GM12878 (cell line): Measurements from ENCODE around the gene CTCFL. TPM values are rescaled to one million over a fixed set of nuclear protein-coding genes. Genes with fewer than 3 reads are reported as not detected.
"Not testable (repeated sequence)": the region's sequence is repeated elsewhere in the genome, so short reads cannot be mapped to it uniquely, and the experiment has no call there.

Experiments used
- ATAC-seq: fragments of 200-7000 bp; cut with Tn5 transposase; 3 replicates; pipeline ENCODE4 v1.9.1; 2020; ENCODE audit warnings: mild to moderate bottlenecking, moderate library complexity
- BruUV-seq: library from RNA; stranded (reverse); fragments of 400-500 nt; replicated peaks from 2 replicates; lab custom pipeline; 2021; lab: Mats Ljungman, UMichigan
- CTCF ChIA-PET: fragments of 300-600 bp; sonication (Branson Sonifier 250); formaldehyde crosslinking; extraction: SDS; loops from one replicate; lab custom pipeline; 2021; ENCODE audit warnings: inconsistent platforms; lab: Yijun Ruan, JAX
- POLR2A ChIA-PET: fragments of 350-600 bp; formaldehyde crosslinking; extraction: SDS; loops from one replicate; lab custom pipeline; 2021; ENCODE audit warnings: inconsistent platforms; lab: Charles Lee
- RAD21 ChIA-PET: fragments of 300-600 bp; sonication (Branson Sonifier 250); formaldehyde crosslinking; loops from one replicate; lab custom pipeline; 2023; ENCODE audit warnings: antibody characterized with exemption; ENCODE audit not compliant: unreplicated experiment; lab: Charles Lee
- SMC1A ChIA-PET: fragments of 300-600 bp; sonication (Branson Sonifier 250); formaldehyde crosslinking; loops from one replicate; lab custom pipeline; 2023; ENCODE audit not compliant: unreplicated experiment, uncharacterized antibody; lab: Charles Lee
- DNase-seq: peaks from one replicate; pipeline ENCODE4 v3.0.0-alpha.2; 2011; ENCODE audit warnings: low read depth, low spot score
- FAIRE-seq: peaks from 3 replicates; lab custom pipeline; 2011; peaks lifted over from hg19 to GRCh38; lab: Jason Lieb, UNC
- H2AFZ ChIP-seq: 2 replicates; pipeline ENCODE4 v1.6.0; 2011; ENCODE audit warnings: low read depth, low read length, control low read depth; ENCODE audit not compliant: control insufficient read depth
- H3K27ac ChIP-seq: 2 replicates; pipeline ENCODE4 v1.5.1; 2011; ENCODE audit warnings: control low read depth; ENCODE audit not compliant: control insufficient read depth, insufficient read depth
- H3K27me3 ChIP-seq, 2 experiments: replicated peaks in 1 of 2; 2 replicates each; pipeline versions ENCODE4 v1.6.0 to v1.6.1; 2011; ENCODE audit warnings: low read length in 1 of 2; ENCODE audit not compliant: control insufficient read depth in 2 of 2, insufficient read depth in 2 of 2
- H3K36me3 ChIP-seq, 2 experiments: 2 replicates each; pipeline ENCODE4 v1.5.1; 2011; ENCODE audit warnings: low read length in 1 of 2; ENCODE audit not compliant: control insufficient read depth in 2 of 2, insufficient read depth in 2 of 2
- H3K4me1 ChIP-seq: 2 replicates; pipeline ENCODE4 v1.6.1; 2011; ENCODE audit warnings: mild to moderate bottlenecking, low read length, moderate library complexity, mixed read lengths; ENCODE audit not compliant: control insufficient read depth, insufficient read depth
- H3K4me2 ChIP-seq: 2 replicates; pipeline ENCODE4 v1.6.0; 2011; ENCODE audit warnings: control low read depth; ENCODE audit not compliant: control insufficient read depth, insufficient read depth
- H3K4me3 ChIP-seq: fragments of 200-600 bp; sonication (generic); 2 replicates; pipeline ENCODE4 v1.5.1; 2016
- H3K79me2 ChIP-seq: 2 replicates; pipeline ENCODE4 v1.6.0; 2011; ENCODE audit warnings: low read length; ENCODE audit not compliant: control insufficient read depth, insufficient read depth
- H3K9ac ChIP-seq: 2 replicates; pipeline ENCODE4 v1.8.0; 2011; ENCODE audit warnings: low read length, control low read depth, mixed read lengths; ENCODE audit not compliant: control insufficient read depth, insufficient read depth
- H3K9me3 ChIP-seq: replicated peaks from 3 replicates; pipeline ENCODE4 v1.5.1; 2011; ENCODE audit warnings: mild to moderate bottlenecking, low read length; ENCODE audit not compliant: control insufficient read depth, insufficient read depth
- H4K20me1 ChIP-seq: 2 replicates; pipeline ENCODE4 v1.6.0; 2011; ENCODE audit not compliant: control insufficient read depth, insufficient read depth
- BRCA1 ChIP-seq: IDR thresholded peaks from 2 replicates; pipeline ENCODE4 v1.6.1; 2011; ENCODE audit warnings: low read depth, low read length, improper control_type of control experiment
- CREB1 ChIP-seq: IDR thresholded peaks from 2 replicates; pipeline ENCODE4 v1.6.1; 2012; ENCODE audit warnings: low read depth, mild to moderate bottlenecking, inconsistent platforms
- E4F1 ChIP-seq: fragments of 450-650 bp; IDR thresholded peaks from 2 replicates; pipeline ENCODE4 v1.6.1; 2018; ENCODE audit warnings: borderline replicate concordance, mild to moderate bottlenecking; ENCODE audit not compliant: partially characterized antibody
- EZH2 ChIP-seq: IDR thresholded peaks from 2 replicates; pipeline ENCODE4 v1.6.1; 2012; ENCODE audit warnings: low read depth, mild to moderate bottlenecking, control low read depth, inconsistent platforms, low read length, borderline replicate concordance; ENCODE audit not compliant: control insufficient read depth
- HDAC2 ChIP-seq: fragments of 200-600 bp; sonication (generic); IDR thresholded peaks from 2 replicates; pipeline ENCODE4 v1.6.1; 2017
- MAX ChIP-seq: IDR thresholded peaks from 2 replicates; pipeline ENCODE4 v1.6.1; 2012; ENCODE audit warnings: low read depth, low read length, improper control_type of control experiment
- PBX3 ChIP-seq: IDR thresholded peaks from 2 replicates; pipeline ENCODE4 v1.6.1; 2011; ENCODE audit warnings: mild to moderate bottlenecking, low read depth, low read length, moderate library complexity; ENCODE audit not compliant: insufficient replicate concordance
- PML ChIP-seq: IDR thresholded peaks from 2 replicates; pipeline ENCODE4 v1.6.1; 2012; ENCODE audit warnings: low read length, inconsistent platforms
- POU2F2 ChIP-seq: IDR thresholded peaks from 3 replicates; pipeline ENCODE4 v1.6.1; 2011; ENCODE audit warnings: low read depth, mild to moderate bottlenecking, low read length, borderline replicate concordance
- SRF ChIP-seq, 2 experiments: IDR thresholded peaks; 2 replicates each; pipeline ENCODE4 v1.6.1; 2011; ENCODE audit warnings: low read depth in 2 of 2, low read length in 2 of 2, mild to moderate bottlenecking in 1 of 2, moderate library complexity in 1 of 2
- ZBED1 ChIP-seq: IDR thresholded peaks from 2 replicates; pipeline ENCODE4 v1.6.1; 2016; ENCODE audit warnings: borderline replicate concordance
- ZNF384 ChIP-seq: IDR thresholded peaks from 2 replicates; pipeline ENCODE4 v1.6.1; 2012; ENCODE audit warnings: low read depth, mild to moderate bottlenecking, low read length, improper control_type of control experiment, borderline replicate concordance
- WGBS: methylation state at CpG from one replicate; pipeline ENCODE4 v1.1.6; 2016; ENCODE audit warnings: low lambda C conversion rate; ENCODE audit not compliant: insufficient replicate concordance, insufficient coverage; ENCODE audit errors: missing lambda C conversion rate; 5-methylcytosine and 5-hydroxymethylcytosine counted together
- in situ Hi-C: fragments of 300-500 bp; cut with MboI; formaldehyde crosslinking; loops from 9 replicates; pipeline ENCODE4 v1.14.3; 2018; ENCODE audit warnings: mixed read lengths
- intact Hi-C: fragments of 100-400 bp; cut with micrococcal nuclease; formaldehyde crosslinking; loops from one replicate; pipeline ENCODE4 v1.14.2; 2022; ENCODE audit not compliant: unreplicated experiment
- polyA plus RNA-seq, 11 experiments: library from polyadenylated mRNA; depleted of rRNA in 4 of 11; unstranded in 6 of 11; stranded (reverse) in 5 of 11; fragments of >200 nt; fragmentation: Nextera tagmentation in 4 of 11; fragmentation: Illumina TruSeq in 1 of 11; extraction: Ambion mirVana in 4 of 11; extraction: Trizol in 1 of 11; gene quantifications; 1 replicate in 1 of 11; 2 replicates in 10 of 11; pipeline versions ENCODE4 v1.2.1 to v1.2.3, GENCODE V29; 2011 to 2016; ENCODE audit warnings: inconsistent platforms in 2 of 11, missing spikeins in 2 of 11, low read depth in 1 of 11
- total RNA-seq, 4 experiments: library from RNA; depleted of rRNA in 3 of 4; stranded (reverse); fragments of >200 nt in 3 of 4; fragmentation: Illumina TruSeq in 1 of 4; extraction: Trizol in 1 of 4; gene quantifications; 2 replicates each; pipeline versions ENCODE4 v1.2.1 to v1.2.3, GENCODE V29; 2013 to 2021

The CTCFL gene
- total and polyA plus RNA-seq, 10 of the 15 experiments (the other 5 are each of a cell fraction or from before 2014, with no cell fraction given), result 0.06 to 0.20 (median 0.11) TPM; not detected in 4

GRCh38 chr20:57491373-57491772, 33.6 kb downstream of the CTCFL start:
- POLR2A ChIA-PET, result interaction anchor here (0.8 to 1.6 kb wide), 2 partner anchors 18 to 102 kb away, joined by 3 to 4 read pairs; no protein-coding TSS in a partner anchor
- Histone ChIP-seq H3K9me3 (no peaks in the 10 kb centered on the region; the same call in 2 of the 3 replicates), H3K27ac (no peak overlapping the region), H3K4me2 (no peak overlapping the region), H3K79me2 (no peaks in the 10 kb centered on the region), H4K20me1 (no peaks in the 10 kb centered on the region), H3K4me1 (no peaks in the 10 kb centered on the region), H3K36me3 (no peaks in the 10 kb centered on the region), H2AFZ (no peak overlapping the region), H3K4me3 (no peak overlapping the region), H3K27me3 (no peaks in the 10 kb centered on the region), H3K9ac (no peak overlapping the region)
- 64% methylated on average over 6 of the region's 6 CpGs for WGBS
- intact Hi-C loops, result no loop called here
- RAD21 ChIA-PET, result interaction anchor here (1.1 to 1.3 kb wide), 2 partner anchors 19 to 91 kb away, joined by 3 to 4 read pairs; no protein-coding TSS in a partner anchor
- SMC1A ChIA-PET, result interaction anchor here (1.8 to 2.8 kb wide), 3 partner anchors 15 to 101 kb away, joined by 9 to 20 read pairs (median 12); partner anchors contain the start of gene RBM38
- CTCF ChIA-PET, result interaction anchor here (2.4 to 3.0 kb wide), 3 partner anchors 102 to 109 kb away, joined by 6 to 36 read pairs (median 25); no protein-coding TSS in a partner anchor
- FAIRE-seq (no peak), DNase-seq (no peak), ATAC-seq (no peak)
- in situ Hi-C loops, result no loop called here
- BruUV-seq, result no TSS peak
- no peak for TF ChIP-seq PBX3
- TF ChIP-seq ZBED1, result no peak
- no peak for TF ChIP-seq PML
- TF ChIP-seq MAX, result no peak
- TF ChIP-seq BRCA1, result no peak
- no peak for TF ChIP-seq POU2F2
- no peak for TF ChIP-seq SRF (IDR thresholded peaks at IDR 0.05; ENCODE audit: low read depth in 2 of 2, low read length in 2 of 2)
- TF ChIP-seq E4F1, result no peak
- no peak for TF ChIP-seq HDAC2
- no peak for TF ChIP-seq EZH2
- no peak for TF ChIP-seq CREB1
- no peak for TF ChIP-seq ZNF384

- in situ Hi-C loops, H3K79me2 ChIP-seq, H3K4me3 ChIP-seq, DNase-seq, BruUV-seq, ATAC-seq, H2AFZ ChIP-seq, intact Hi-C loops, H3K9me3 ChIP-seq, H3K4me1 ChIP-seq, H3K4me2 ChIP-seq, H4K20me1 ChIP-seq, FAIRE-seq, H3K27ac ChIP-seq, H3K27me3 ChIP-seq, POLR2A ChIA-PET, H3K9ac ChIP-seq, H3K36me3 ChIP-seq: not testable (repeated sequence)
- CTCF ChIA-PET, result interaction anchor here (1.2 to 2.3 kb wide), 4 partner anchors 75 to 109 kb away, joined by 3 to 6 read pairs (median 4); no protein-coding TSS in a partner anchor
- WGBS, result 96% methylated on average over 5 of the region's 5 CpGs
- RAD21 ChIA-PET, result interaction anchor here (1.7 kb wide), 1 partner anchor 96 kb away, joined by 3 read pairs; no protein-coding TSS in a partner anchor
- SMC1A ChIA-PET, result interaction anchor here (1.1 kb wide), 2 partner anchors 15 to 89 kb away, joined by 3 to 4 read pairs; no protein-coding TSS in a partner anchor
Observed at GRCh38 chr20:57488277-57488676, 36.7 kb downstream of the CTCFL start.
